Activated CD4-positive, alpha-beta T cell treated with anti-CD3 and anti-CD28 coated beads for 36 hours (primary cell): ENCODE results near the gene FLT3LG. TPM values are rescaled to one million over a fixed set of nuclear protein-coding genes. Genes with fewer than 3 reads are reported as not detected.
"Not testable (repeated sequence)": the region's sequence is repeated elsewhere in the genome, so short reads cannot be mapped to it uniquely, and the experiment has no call there.

Experiments
- ATAC-seq: fragments of 200-7000 bp; cut with Tn5 transposase; one replicate; pipeline ENCODE4 v1.10.0; 2021; ENCODE audit warnings: mild to moderate bottlenecking, moderate library complexity
- CTCF ChIA-PET: fragments of 350-600 bp; sonication (Branson Sonifier 250); formaldehyde crosslinking; loops from one replicate; lab custom pipeline; 2021; ENCODE audit warnings: antibody characterized with exemption; lab: Charles Lee
- POLR2A ChIA-PET: fragments of 350-600 bp; sonication (Branson Sonifier 250); formaldehyde crosslinking; loops from one replicate; lab custom pipeline; 2021; ENCODE audit warnings: antibody characterized with exemption, inconsistent platforms; lab: Charles Lee
- DNase-seq: peaks from one replicate; pipeline ENCODE4 v3.0.0-alpha.2; 2020
- H3K27ac Mint-ChIP-seq: one replicate; pipeline ENCODE4 v1.8.0; 2021; ENCODE audit warnings: mixed read lengths
- H3K27me3 Mint-ChIP-seq: one replicate; pipeline ENCODE4 v1.8.0; 2021; ENCODE audit warnings: mixed read lengths
- H3K36me3 Mint-ChIP-seq: one replicate; pipeline ENCODE4 v1.8.0; 2021; ENCODE audit warnings: low read depth, mixed read lengths
- H3K4me1 Mint-ChIP-seq: one replicate; pipeline ENCODE4 v1.8.0; 2021; ENCODE audit warnings: mixed read lengths
- H3K4me3 Mint-ChIP-seq: one replicate; pipeline ENCODE4 v1.8.0; 2021; ENCODE audit warnings: mild to moderate bottlenecking, moderate library complexity, mixed read lengths
- H3K9me3 Mint-ChIP-seq: one replicate; pipeline ENCODE4 v1.8.0; 2021; ENCODE audit warnings: low read depth, mixed read lengths
- intact Hi-C, 2 experiments: fragments of 100-400 bp; cut with DNase I in 1 of 2; cut with micrococcal nuclease in 1 of 2; formaldehyde crosslinking; loops; one replicate each; pipeline versions ENCODE4 v1.14.2 to v1.15.1; 2022 to 2024; cut with DNase I, micrococcal nuclease
- total RNA-seq, 2 experiments: library from RNA; stranded (reverse); gene quantifications; one replicate each; pipeline ENCODE4 v1.2.3, GENCODE V29; 2021

FLT3LG gene
- total RNA-seq, 2 experiments from 2014 or later, result 38.6 to 43.2 TPM

DNA sequence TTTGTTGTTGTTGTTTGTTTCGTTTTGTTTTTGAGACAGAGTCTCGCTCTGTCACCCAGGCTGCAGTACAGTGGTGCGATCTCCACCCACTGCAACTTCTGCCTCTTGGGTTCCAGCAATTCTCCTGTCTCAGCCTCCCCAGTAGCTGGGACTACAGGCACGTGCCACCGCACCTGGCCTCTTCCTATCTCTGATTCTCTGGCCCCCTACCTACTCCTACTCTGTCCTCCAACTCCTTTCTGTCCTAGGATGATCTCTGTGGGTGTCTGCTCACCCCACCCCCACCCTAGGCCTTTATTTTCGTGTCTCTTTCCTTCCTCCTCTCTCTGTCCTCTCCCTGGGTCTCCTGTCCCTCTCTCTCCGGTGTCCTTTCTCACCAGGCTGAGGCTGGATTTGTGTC, 23.6 kb upstream of the FLT3LG start:
- no peaks in the 10 kb centered on the region for H3K9me3 Mint-ChIP-seq
- ATAC-seq (no peak), DNase-seq (no peak)
- peaks cover 41% of the 10 kb centered on the region for H3K4me1 Mint-ChIP-seq
- intact Hi-C loops, result loop anchor here (5.0 kb wide), 3 partner anchors 37 to 813 kb away; partner anchors contain the start of genes AP2A1 (in 1 of the 2), DBP (in 1 of the 2) and RPL13A (in 1 of the 2)
- CTCF ChIA-PET, result interaction anchor here (1.9 kb wide), 1 partner anchor 20 kb away, joined by 8 read pairs; no protein-coding TSS in a partner anchor
- POLR2A ChIA-PET, result no interaction called here
- peaks cover 52% of the 10 kb centered on the region for H3K36me3 Mint-ChIP-seq
- H3K4me3 Mint-ChIP-seq, result peak overlapping the region; percentile 100
- H3K27me3 Mint-ChIP-seq, result no peaks in the 10 kb centered on the region
- peak overlapping the region; percentile 100 for H3K27ac Mint-ChIP-seq

DNA sequence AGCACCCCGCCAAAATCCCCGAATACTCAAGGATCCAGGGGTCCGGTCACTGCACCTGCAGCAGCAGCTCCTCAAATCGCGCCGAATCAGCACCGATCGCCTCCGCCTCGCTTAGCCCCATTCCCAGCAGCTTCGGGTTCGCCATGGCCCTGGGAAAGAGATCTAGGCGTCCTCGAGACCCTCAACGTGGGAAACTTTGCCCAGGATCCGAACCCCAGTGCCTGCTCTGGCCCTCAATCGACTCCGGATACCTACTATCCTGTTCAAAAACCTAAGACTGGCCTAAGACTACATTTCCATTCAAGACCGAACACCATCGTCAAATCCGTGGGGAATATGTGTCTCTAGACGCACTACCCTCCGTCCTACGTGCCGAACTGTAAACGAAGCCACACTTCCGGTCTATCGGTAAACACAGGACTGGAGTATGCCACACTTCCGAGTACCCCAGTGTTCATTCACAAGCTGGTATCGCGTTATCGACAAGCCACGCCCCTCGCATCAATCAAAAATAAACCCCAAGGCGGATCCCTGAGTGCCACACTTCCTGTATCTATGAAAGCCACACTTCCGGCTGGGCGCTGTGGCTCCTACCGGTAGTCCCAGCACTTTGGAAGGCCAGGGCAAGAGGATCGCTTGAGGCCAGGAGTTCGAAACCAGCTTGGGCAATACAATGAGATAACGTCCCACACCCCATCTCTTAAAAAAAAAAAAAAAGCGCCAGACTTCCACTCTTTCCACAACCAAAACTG, 22.4 kb upstream of the FLT3LG start, which contains the start of gene PIH1D1:
Gene PIH1D1 (minus strand): TSS at position 385 of the 752 bp plus-strand sequence. CDS start 240 bp downstream, at position 145.
- ATAC-seq, result peak; percentile 71
- ChIA-PET CTCF (interaction anchor here (0.6 to 1.9 kb wide), 10 partner anchors 19 to 338 kb away, joined by 3 to 8 read pairs (median 3); partner anchors contain the start of gene RPS11), POLR2A (interaction anchor here (0.6 to 3.4 kb wide), 7 partner anchors 18 to 158 kb away, joined by 3 to 18 read pairs (median 5); partner anchors contain the start of gene RPS11)
- peak; percentile 98 for DNase-seq
- intact Hi-C loops, result loop anchor here (1.0 to 5.0 kb wide), 8 partner anchors 8 to 814 kb away; partner anchors contain the start of genes AP2A1 (in 1 of the 2), DBP (in 1 of the 2), NOSIP (in 1 of the 2) and RPL13A (in 1 of the 2)
- peak within 1 kb of the TSS; percentile 100 for H3K4me3 Mint-ChIP-seq
- no peaks in the 10 kb centered on the region for H3K27me3 Mint-ChIP-seq
- H3K9me3 Mint-ChIP-seq, result no peaks in the 10 kb centered on the region
- peaks cover 50% of the 10 kb centered on the region for H3K4me1 Mint-ChIP-seq
- peaks cover 53% of the 10 kb centered on the region for H3K36me3 Mint-ChIP-seq
- H3K27ac Mint-ChIP-seq, result peak within 1 kb of the TSS; percentile 100

GRCh38 chr19:49453013-49453756, 20.8 kb upstream of the FLT3LG start, which contains the start of gene ALDH16A1:
TSS of gene ALDH16A1 (plus strand) at chr19:49453225. CDS start at chr19:49453332, 107 bp downstream.
- ATAC-seq (peak; percentile 89), DNase-seq (peak; percentile 99)
- Mint-ChIP-seq H3K27ac (peak within 1 kb of the TSS; percentile 100), H3K27me3 (no peaks in the 10 kb centered on the region), H3K9me3 (no peaks in the 10 kb centered on the region), H3K36me3 (peaks cover 44% of the 10 kb centered on the region), H3K4me3 (peak within 1 kb of the TSS; percentile 100), H3K4me1 (peaks cover 52% of the 10 kb centered on the region)
- ChIA-PET POLR2A (interaction anchor here (0.7 to 3.4 kb wide), 7 partner anchors 16 to 1136 kb away, joined by 3 to 18 read pairs (median 3); partner anchors contain the start of gene RPS11), CTCF (interaction anchor here (0.5 to 3.2 kb wide), 6 partner anchors 9 to 740 kb away, joined by 3 to 23 read pairs (median 4); no protein-coding TSS in a partner anchor)
- intact Hi-C loops, result loop anchor here (1.0 to 5.0 kb wide), 17 partner anchors 16 to 816 kb away; partner anchors contain the start of genes RPL13A (in 2 of the 2), RPS11 (in 2 of the 2), AKT1S1 (in 1 of the 2) and AP2A1 (in 1 of the 2)

- H3K27ac Mint-ChIP-seq, result peak overlapping the region; percentile 100
- H3K36me3 Mint-ChIP-seq, result peaks cover 38% of the 10 kb centered on the region
- no peaks in the 10 kb centered on the region for H3K9me3 Mint-ChIP-seq
- ChIA-PET POLR2A (interaction anchor here (0.7 to 3.4 kb wide), 8 partner anchors 16 to 1137 kb away, joined by 3 to 18 read pairs (median 3); partner anchors contain the start of gene RPS11), CTCF (interaction anchor here (0.5 to 3.2 kb wide), 6 partner anchors 9 to 642 kb away, joined by 3 to 23 read pairs (median 3); no protein-coding TSS in a partner anchor)
- no peaks in the 10 kb centered on the region for H3K27me3 Mint-ChIP-seq
- H3K4me3 Mint-ChIP-seq, result peak overlapping the region; percentile 100
- DNase-seq (no peak), ATAC-seq (no peak)
- intact Hi-C loops, result loop anchor here (1.0 to 5.0 kb wide), 17 partner anchors 16 to 816 kb away; partner anchors contain the start of genes RPL13A (in 2 of the 2), RPS11 (in 2 of the 2), AKT1S1 (in 1 of the 2) and AP2A1 (in 1 of the 2)
- peaks cover 47% of the 10 kb centered on the region for H3K4me1 Mint-ChIP-seq
Measured at GRCh38 chr19:49453757-49454240, 20.2 kb upstream of the FLT3LG start.

GRCh38 chr19:49455773-49456172, 18.2 kb upstream of the FLT3LG start:
- intact Hi-C loops, result no loop called here
- Mint-ChIP-seq H3K36me3 (peaks cover 28% of the 10 kb centered on the region), H3K27ac (peak overlapping the region; percentile 1), H3K4me3 (no peak overlapping the region), H3K9me3 (no peaks in the 10 kb centered on the region), H3K27me3 (no peaks in the 10 kb centered on the region), H3K4me1 (peaks cover 31% of the 10 kb centered on the region)
- DNase-seq, result no peak
- no peak for ATAC-seq
- ChIA-PET CTCF (interaction anchor here (3.2 kb wide), 1 partner anchor 14 kb away, joined by 23 read pairs; no protein-coding TSS in a partner anchor), POLR2A (interaction anchor here (0.6 to 1.0 kb wide), 2 partner anchors 13 to 357 kb away, joined by 3 read pairs; no protein-coding TSS in a partner anchor)

GRCh38 chr19:49456326-49456725, 17.7 kb upstream of the FLT3LG start:
- H3K9me3 Mint-ChIP-seq, result no peaks in the 10 kb centered on the region
- ATAC-seq (no peak), DNase-seq (no peak)
- CTCF ChIA-PET, result no interaction called here
- H3K27me3 Mint-ChIP-seq, result no peaks in the 10 kb centered on the region
- POLR2A ChIA-PET, result interaction anchor here (0.6 to 1.3 kb wide), 2 partner anchors 17 to 357 kb away, joined by 3 read pairs; partner anchors contain the start of gene FLT3LG
- peaks cover 31% of the 10 kb centered on the region for H3K4me1 Mint-ChIP-seq
- no peak overlapping the region for H3K4me3 Mint-ChIP-seq
- peak overlapping the region; percentile 1 for H3K27ac Mint-ChIP-seq
- H3K36me3 Mint-ChIP-seq, result peaks cover 26% of the 10 kb centered on the region
- intact Hi-C loops, result no loop called here

DNA sequence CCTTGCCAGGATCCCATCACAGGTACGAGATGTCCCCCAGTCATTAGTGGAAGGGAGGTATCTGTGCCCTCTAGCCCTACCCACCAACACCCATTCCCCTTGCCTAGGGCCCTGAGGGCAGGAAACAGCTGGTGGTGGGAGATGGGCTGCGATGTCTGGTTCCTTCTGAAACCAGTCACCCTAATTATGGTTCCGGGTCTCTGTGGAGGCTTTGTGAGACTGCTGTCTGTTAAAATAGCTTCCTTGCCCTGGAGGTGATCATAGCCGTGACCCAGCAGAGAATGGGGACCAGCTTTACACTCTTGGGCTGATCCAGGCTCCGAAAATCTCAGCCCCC, 15.5 kb upstream of the FLT3LG start:
- Mint-ChIP-seq H3K4me3 (no peak overlapping the region), H3K27me3 (no peaks in the 10 kb centered on the region), H3K36me3 (peaks cover 18% of the 10 kb centered on the region), H3K9me3 (no peaks in the 10 kb centered on the region), H3K27ac (peak overlapping the region; percentile 51), H3K4me1 (peaks cover 21% of the 10 kb centered on the region)
- ATAC-seq (no peak), DNase-seq (no peak)
- intact Hi-C loops, result no loop called here
- CTCF ChIA-PET, result interaction anchor here (0.6 to 2.3 kb wide), 5 partner anchors 9 to 372 kb away, joined by 3 to 9 read pairs (median 3); no protein-coding TSS in a partner anchor
- POLR2A ChIA-PET, result interaction anchor here (0.6 to 0.7 kb wide), 2 partner anchors 48 to 583 kb away, joined by 3 to 8 read pairs; no protein-coding TSS in a partner anchor

GRCh38 chr19:49459388-49459787, 14.6 kb upstream of the FLT3LG start:
- no peaks in the 10 kb centered on the region for H3K27me3 Mint-ChIP-seq
- H3K27ac Mint-ChIP-seq, result no peak overlapping the region
- H3K9me3 Mint-ChIP-seq, result no peaks in the 10 kb centered on the region
- H3K36me3 Mint-ChIP-seq, result peaks cover 12% of the 10 kb centered on the region
- intact Hi-C loops, result no loop called here
- no peak overlapping the region for H3K4me3 Mint-ChIP-seq
- DNase-seq, result no peak
- CTCF ChIA-PET, result interaction anchor here (1.1 to 2.3 kb wide), 4 partner anchors 10 to 17 kb away, joined by 3 to 9 read pairs (median 6); no protein-coding TSS in a partner anchor
- peaks cover 15% of the 10 kb centered on the region for H3K4me1 Mint-ChIP-seq
- POLR2A ChIA-PET, result interaction anchor here (0.8 kb wide), 1 partner anchor 40 kb away, joined by 3 read pairs; no protein-coding TSS in a partner anchor
- ATAC-seq, result peak; percentile 43

- H3K4me3 Mint-ChIP-seq, CTCF ChIA-PET, H3K27me3 Mint-ChIP-seq, H3K4me1 Mint-ChIP-seq, ATAC-seq, intact Hi-C loops, H3K9me3 Mint-ChIP-seq, DNase-seq, H3K27ac Mint-ChIP-seq, POLR2A ChIA-PET: not testable (repeated sequence)
- H3K36me3 Mint-ChIP-seq, result peaks cover 13% of the 10 kb centered on the region
Measured at GRCh38 chr19:49461130-49461529, 12.9 kb upstream of the FLT3LG start.

DNA sequence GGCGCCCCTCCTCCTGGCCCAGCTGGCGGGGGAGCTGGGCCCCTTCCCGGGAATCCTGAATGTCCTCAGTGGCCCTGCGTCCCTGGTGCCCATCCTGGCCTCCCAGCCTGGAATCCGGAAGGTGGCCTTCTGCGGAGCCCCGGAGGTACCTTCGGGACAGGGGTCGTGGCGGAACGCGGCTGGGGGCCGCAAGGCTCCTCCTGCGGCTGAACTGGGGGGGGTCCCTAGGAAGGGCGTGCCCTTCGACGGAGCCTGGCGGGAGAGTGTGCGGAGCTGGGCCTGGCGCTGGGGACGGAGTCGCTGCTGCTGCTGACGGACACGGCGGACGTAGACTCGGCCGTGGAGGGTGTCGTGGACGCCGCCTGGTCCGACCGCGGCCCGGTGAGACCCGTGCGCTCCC, 12.4 kb upstream of the FLT3LG start:
- Mint-ChIP-seq H3K9me3 (no peaks in the 10 kb centered on the region), H3K4me3 (no peak overlapping the region), H3K27me3 (no peaks in the 10 kb centered on the region), H3K4me1 (peaks cover 3% of the 10 kb centered on the region), H3K27ac (no peak overlapping the region), H3K36me3 (peaks cover 10% of the 10 kb centered on the region)
- intact Hi-C loops, result no loop called here
- DNase-seq, result no peak
- ChIA-PET CTCF (no interaction called here), POLR2A (no interaction called here)
- no peak for ATAC-seq
